ENCODE measurements around the gene NBPF9.
"Not testable (repeated sequence)": the region's sequence is repeated elsewhere in the genome, so short reads cannot be mapped to it uniquely, and the experiment has no call there.

DNA sequence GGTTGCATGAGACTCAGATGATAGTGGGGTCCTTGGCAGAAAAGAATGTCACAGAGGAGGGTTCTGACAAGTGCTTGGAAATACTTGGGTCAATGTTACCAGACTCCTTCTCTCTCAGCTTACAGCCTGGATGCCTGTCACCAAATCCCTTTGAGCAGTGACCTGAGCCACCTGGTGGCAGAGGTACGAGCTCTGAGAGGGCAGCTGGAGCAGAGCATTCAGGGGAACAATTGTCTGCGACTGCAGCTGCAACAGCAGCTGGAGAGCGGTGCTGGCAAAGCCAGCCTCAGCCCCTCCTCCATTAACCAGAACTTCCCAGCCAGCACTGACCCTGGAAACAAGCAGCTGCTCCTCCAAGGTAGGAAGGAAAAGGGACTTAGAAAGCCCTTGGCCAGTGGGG is 79.0 kb downstream of the NBPF9 start:
- TF ChIP-seq, protein P1, sequence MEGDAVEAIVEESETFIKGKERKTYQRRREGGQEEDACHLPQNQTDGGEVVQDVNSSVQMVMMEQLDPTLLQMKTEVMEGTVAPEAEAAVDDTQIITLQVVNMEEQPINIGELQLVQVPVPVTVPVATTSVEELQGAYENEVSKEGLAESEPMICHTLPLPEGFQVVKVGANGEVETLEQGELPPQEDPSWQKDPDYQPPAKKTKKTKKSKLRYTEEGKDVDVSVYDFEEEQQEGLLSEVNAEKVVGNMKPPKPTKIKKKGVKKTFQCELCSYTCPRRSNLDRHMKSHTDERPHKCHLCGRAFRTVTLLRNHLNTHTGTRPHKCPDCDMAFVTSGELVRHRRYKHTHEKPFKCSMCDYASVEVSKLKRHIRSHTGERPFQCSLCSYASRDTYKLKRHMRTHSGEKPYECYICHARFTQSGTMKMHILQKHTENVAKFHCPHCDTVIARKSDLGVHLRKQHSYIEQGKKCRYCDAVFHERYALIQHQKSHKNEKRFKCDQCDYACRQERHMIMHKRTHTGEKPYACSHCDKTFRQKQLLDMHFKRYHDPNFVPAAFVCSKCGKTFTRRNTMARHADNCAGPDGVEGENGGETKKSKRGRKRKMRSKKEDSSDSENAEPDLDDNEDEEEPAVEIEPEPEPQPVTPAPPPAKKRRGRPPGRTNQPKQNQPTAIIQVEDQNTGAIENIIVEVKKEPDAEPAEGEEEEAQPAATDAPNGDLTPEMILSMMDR (IDR thresholded peaks at IDR 0.05): not testable (repeated sequence)
- not testable (repeated sequence) for TF ChIP-seq EZH2phosphoT487, EZH2 (IDR thresholded peaks at IDR 0.05)
